Naive thymus-derived CD8-positive, alpha-beta T cell (primary cell): ENCODE data around the gene NTM. TPM values are rescaled to one million over a fixed set of nuclear protein-coding genes. Genes with fewer than 3 reads are reported as not detected.

Experiments
- ATAC-seq, 2 donors: fragments of 150-1000 bp; cut with Tn5 transposase in 1 of 2; sonication (Bioruptor Pico), chemical (Tn5 transposase) in 1 of 2; 1 replicate in 1 of 2; 2 replicates in 1 of 2; pipeline ENCODE4 v1.10.0; 2021; ENCODE audit warnings: mild to moderate bottlenecking in 2 of 2, moderate library complexity in 2 of 2
- POLR2A ChIA-PET: fragments of 350-600 bp; sonication (Branson Sonifier 250); formaldehyde crosslinking; loops from one replicate; lab custom pipeline; 2021; ENCODE audit warnings: antibody characterized with exemption; lab: Charles Lee
- DNase-seq, 10 donors: peaks; one replicate each; pipeline versions ENCODE4 v3.0.0 to v3.0.0-alpha.2; 2020 to 2022
- H3K27ac Mint-ChIP-seq, 10 donors: one replicate each; pipeline ENCODE4 v1.8.0; 2020 to 2022; ENCODE audit warnings: mild to moderate bottlenecking in 10 of 10, mixed read lengths in 10 of 10, moderate library complexity in 4 of 10, inconsistent platforms in 1 of 10
- H3K27me3 Mint-ChIP-seq, 5 donors: one replicate each; pipeline ENCODE4 v1.8.0; 2021 to 2022; ENCODE audit warnings: mixed read lengths in 5 of 5
- H3K36me3 Mint-ChIP-seq, 3 donors: one replicate each; pipeline ENCODE4 v1.8.0; 2020 to 2022; ENCODE audit warnings: mixed read lengths in 3 of 3, mild to moderate bottlenecking in 2 of 3, inconsistent platforms in 1 of 3
- H3K4me1 Mint-ChIP-seq, 4 donors: one replicate each; pipeline ENCODE4 v1.8.0; 2021 to 2022; ENCODE audit warnings: mixed read lengths in 4 of 4
- H3K4me3 Mint-ChIP-seq, 10 donors: one replicate each; pipeline ENCODE4 v1.8.0; 2020 to 2022; ENCODE audit warnings: mild to moderate bottlenecking in 10 of 10, mixed read lengths in 10 of 10, moderate library complexity in 6 of 10, inconsistent platforms in 1 of 10
- H3K9me3 Mint-ChIP-seq, 9 donors: one replicate each; pipeline ENCODE4 v1.8.0; 2020 to 2022; ENCODE audit warnings: mixed read lengths in 9 of 9, mild to moderate bottlenecking in 3 of 9, inconsistent platforms in 1 of 9, moderate library complexity in 1 of 9
- polyA plus RNA-seq, 3 donors: library from polyadenylated mRNA; unstranded; fragments of 300-500 nt; fragmentation: Illumina TruSeq; gene quantifications; one replicate each; pipeline ENCODE4 v1.2.3, GENCODE V29; 2021
- total RNA-seq, 8 experiments: library from RNA in 2 of 8; stranded (reverse) in 2 of 8; gene quantifications; one replicate each; pipeline ENCODE4 v1.2.3 and lab custom pipeline; 2021 to 2026

The NTM gene
- total and polyA plus RNA-seq, 5 experiments from 2014 or later, result not detected

DNA sequence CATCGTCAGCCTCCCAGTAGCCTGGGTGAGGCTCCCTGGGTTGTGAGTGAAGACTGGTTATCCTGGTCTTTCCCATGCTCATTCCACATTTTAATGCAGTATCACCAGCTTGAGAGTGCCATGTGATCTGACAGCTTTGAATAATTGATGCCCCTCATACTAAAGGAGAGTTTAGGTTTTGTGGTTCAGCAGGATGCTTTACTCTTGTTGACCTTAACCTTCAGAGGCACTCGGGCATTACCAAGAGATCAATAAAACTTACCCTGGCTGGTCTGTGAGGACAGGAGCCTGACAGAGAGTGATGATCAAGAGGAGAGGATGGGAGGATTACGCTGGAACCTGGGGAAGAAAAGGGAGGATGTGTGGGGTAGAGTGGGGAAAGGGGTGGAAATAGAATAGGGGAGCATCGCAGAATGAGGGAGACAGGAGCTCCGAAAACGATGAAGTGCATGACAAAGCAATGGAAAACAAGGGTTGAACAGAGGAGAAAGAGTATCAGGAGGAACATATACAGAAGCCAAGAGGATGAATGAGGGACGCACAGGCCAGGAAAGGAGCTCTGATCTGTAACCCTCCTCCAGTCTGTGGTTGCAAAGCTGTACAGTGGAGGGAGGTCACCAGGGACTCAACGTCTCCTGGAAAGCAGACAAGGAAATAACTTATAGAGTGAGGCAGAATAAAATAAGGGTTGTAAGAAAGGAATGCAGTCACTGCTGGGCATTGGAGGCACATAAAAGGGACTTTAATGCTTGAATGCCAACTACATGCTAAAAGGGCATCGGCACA, 594.5 kb downstream of the NTM start:
- POLR2A ChIA-PET, result no interaction called here
- H3K27me3 Mint-ChIP-seq, result peaks cover 0 to 10% (median 0%) of the 10 kb centered on the region in 5 donors
- H3K36me3 Mint-ChIP-seq, result no peaks in the 10 kb centered on the region
- DNase-seq (no peak), ATAC-seq (no peak)
- H3K4me3 Mint-ChIP-seq, result no peak overlapping the region
- H3K4me1 Mint-ChIP-seq, result no peaks in the 10 kb centered on the region
- no peak overlapping the region for H3K27ac Mint-ChIP-seq
- H3K9me3 Mint-ChIP-seq, result peaks cover 0 to 24% (median 0%) of the 10 kb centered on the region in 9 donors

DNA sequence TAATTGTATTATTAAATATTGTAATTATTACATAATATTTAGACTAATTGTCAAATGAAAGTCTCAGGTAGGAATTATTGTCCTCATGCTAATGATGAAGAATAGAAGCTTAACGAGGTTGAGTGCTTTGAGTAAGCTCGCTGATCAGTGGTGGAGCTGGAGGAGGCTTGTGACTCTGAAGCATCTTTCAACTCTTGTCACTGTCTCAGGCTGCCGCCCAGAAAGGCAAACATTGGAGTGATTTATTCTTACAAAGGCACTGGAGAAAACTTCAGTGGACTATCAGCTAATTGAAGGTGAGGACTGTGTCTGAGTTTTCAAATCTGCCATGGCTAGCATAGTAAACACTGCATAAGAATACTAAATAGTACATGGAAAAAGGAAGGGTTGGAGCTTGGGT, 595.1 kb downstream of the NTM start:
- Mint-ChIP-seq H3K9me3 (peaks cover 0 to 28% (median 0%) of the 10 kb centered on the region in 9 donors), H3K27me3 (peaks cover 0 to 10% (median 0%) of the 10 kb centered on the region in 5 donors), H3K27ac (no peak overlapping the region), H3K4me1 (no peaks in the 10 kb centered on the region), H3K4me3 (no peak overlapping the region), H3K36me3 (no peaks in the 10 kb centered on the region)
- POLR2A ChIA-PET, result no interaction called here
- ATAC-seq (no peak), DNase-seq (no peak)

DNA sequence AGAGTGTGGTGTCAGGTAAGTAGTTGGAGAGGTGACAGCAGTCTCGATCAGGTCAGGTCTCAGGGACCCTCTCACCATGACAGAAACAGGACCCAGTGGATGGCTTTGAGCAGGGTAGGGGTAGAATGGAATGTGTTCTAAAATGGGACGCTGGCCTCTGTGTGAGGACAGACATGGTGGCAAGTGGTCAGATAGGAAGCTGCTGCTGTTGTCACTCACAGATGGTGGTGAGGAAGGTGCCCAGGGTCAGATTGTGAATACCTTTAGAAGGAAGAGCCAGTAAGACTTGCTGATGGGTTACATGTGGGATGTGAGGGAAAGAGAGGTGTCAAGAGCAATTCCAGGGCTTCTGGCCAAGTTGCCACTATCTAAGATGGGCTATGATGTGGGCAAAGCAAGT, 596.3 kb downstream of the NTM start:
- Mint-ChIP-seq H3K27me3 (peaks cover 0 to 10% (median 0%) of the 10 kb centered on the region in 5 donors), H3K4me3 (no peak overlapping the region), H3K9me3 (peaks cover 0 to 33% (median 0%) of the 10 kb centered on the region in 9 donors), H3K36me3 (no peaks in the 10 kb centered on the region), H3K27ac (no peak overlapping the region), H3K4me1 (no peaks in the 10 kb centered on the region)
- ATAC-seq (no peak), DNase-seq (no peak)
- POLR2A ChIA-PET, result no interaction called here

DNA sequence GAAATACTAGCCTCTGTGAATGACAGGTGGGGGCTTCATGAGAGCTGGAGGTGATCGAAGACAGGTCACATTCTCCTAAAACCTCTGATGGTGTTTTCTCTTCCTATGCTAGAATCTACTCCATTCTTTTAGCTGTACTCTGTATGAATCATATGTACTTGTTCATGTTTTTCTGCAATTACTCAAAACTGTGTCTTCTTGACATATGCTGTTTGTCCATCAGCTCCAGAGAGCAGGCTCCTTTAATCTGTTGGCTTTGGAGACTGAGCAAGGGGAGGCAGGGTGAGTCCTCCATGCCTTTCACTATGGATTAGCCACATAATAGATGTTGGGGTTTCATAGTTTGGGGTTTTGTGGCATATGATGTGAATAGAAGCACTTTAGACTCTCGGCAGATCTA, 598.8 kb downstream of the NTM start:
- H3K27ac Mint-ChIP-seq, result no peak overlapping the region
- POLR2A ChIA-PET, result no interaction called here
- no peak for ATAC-seq
- H3K27me3 Mint-ChIP-seq, result peaks cover 0 to 10% (median 0%) of the 10 kb centered on the region in 5 donors
- no peaks in the 10 kb centered on the region for H3K4me1 Mint-ChIP-seq
- H3K4me3 Mint-ChIP-seq, result no peak overlapping the region
- H3K9me3 Mint-ChIP-seq, result peaks cover 0 to 33% (median 0%) of the 10 kb centered on the region in 9 donors
- H3K36me3 Mint-ChIP-seq, result no peaks in the 10 kb centered on the region
- DNase-seq, result no peak

DNA sequence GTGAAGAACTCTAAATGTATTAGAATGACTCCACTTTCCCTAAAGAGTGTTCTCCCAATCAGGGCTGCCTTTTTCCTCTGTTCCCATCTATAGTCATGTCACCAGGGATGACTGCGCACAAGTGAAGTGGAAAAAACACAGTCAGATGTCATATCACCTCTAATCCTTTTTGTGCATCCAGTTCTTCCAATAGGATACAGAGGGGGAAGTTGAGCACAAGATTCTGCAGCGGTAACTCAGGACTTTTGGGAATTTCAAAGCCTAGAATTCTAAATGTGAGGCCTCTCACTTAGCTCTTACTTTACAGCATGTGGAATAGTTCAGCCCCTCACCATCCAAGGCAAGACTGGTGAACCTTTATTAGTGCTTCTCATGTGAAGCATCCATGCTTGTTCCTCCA, 602.6 kb downstream of the NTM start:
- ATAC-seq (no peak), DNase-seq (no peak)
- Mint-ChIP-seq H3K9me3 (peaks cover 0 to 21% (median 0%) of the 10 kb centered on the region in 9 donors), H3K27ac (no peak overlapping the region), H3K4me1 (no peaks in the 10 kb centered on the region), H3K4me3 (no peak overlapping the region), H3K27me3 (peaks cover 0 to 13% (median 0%) of the 10 kb centered on the region in 5 donors), H3K36me3 (no peaks in the 10 kb centered on the region)
- POLR2A ChIA-PET, result no interaction called here

DNA sequence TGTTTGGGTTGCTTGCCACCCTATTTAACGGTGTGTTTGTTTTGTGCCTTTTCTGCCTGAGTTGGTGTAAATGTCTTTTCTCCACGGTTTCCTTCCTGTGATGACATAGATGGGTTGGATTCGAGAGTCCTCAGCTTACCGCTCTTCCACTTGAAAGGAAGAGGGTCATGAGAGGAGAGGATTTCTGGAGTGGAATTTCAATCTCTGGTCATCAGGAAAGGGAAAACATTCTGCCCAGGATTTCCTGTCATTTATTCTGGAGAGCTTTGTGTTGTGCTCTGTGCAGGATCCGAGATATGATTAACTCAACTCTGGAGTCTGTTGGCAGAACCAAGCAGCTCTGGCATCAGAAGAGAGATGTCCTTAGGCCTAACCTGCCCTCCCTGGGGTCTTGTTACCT, 605.2 kb downstream of the NTM start:
- Mint-ChIP-seq H3K4me3 (no peak overlapping the region), H3K27ac (no peak overlapping the region), H3K9me3 (peaks cover 0 to 21% (median 3%) of the 10 kb centered on the region in 9 donors), H3K27me3 (peaks cover 0 to 13% (median 0%) of the 10 kb centered on the region in 5 donors), H3K36me3 (no peaks in the 10 kb centered on the region), H3K4me1 (no peaks in the 10 kb centered on the region)
- no peak for ATAC-seq
- POLR2A ChIA-PET, result no interaction called here
- DNase-seq, result no peak

DNA sequence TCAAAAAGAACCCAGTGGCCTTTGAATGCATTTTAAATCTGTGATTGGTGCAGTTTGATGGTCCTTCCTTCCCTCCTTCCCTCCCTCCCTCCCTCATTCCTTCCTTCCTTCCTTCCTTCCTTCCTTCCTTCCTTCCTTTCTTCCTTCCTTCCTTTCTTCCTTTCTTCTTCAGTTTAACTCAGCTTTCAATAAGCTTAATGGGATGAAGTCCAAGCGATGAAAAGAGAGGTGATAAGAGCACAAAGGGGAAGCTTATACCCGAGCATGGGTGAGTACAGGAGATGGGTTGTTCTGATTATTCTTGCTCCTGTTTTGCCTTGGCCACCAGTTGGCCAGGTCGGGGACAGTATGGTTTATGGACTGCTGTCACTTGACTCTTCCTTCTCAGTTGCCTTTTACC, 605.6 kb downstream of the NTM start:
- Mint-ChIP-seq H3K27me3 (peaks cover 0 to 13% (median 0%) of the 10 kb centered on the region in 5 donors), H3K4me1 (no peaks in the 10 kb centered on the region), H3K4me3 (no peak overlapping the region), H3K36me3 (no peaks in the 10 kb centered on the region), H3K27ac (no peak overlapping the region), H3K9me3 (peaks cover 0 to 21% (median 3%) of the 10 kb centered on the region in 9 donors)
- ATAC-seq, result no peak
- POLR2A ChIA-PET, result no interaction called here
- DNase-seq, result no peak

DNA sequence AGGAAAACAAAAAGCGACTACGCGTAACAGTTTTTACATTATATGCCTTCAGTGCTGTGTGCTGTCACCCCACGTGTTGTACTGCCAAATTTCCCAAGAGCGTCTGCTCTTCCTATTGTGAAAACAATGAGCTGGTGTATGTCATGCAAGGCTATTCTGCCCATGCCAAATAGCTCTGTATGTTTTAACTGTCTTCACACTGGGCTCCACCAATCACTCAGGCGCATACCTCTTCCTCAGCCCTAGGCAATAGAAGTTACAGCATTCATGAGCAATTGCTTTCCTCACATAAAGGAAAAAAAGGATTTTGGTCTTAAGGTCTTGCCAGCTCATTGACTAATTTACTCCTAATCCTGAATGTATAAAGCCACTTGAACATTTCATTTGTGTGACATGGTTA, 606.8 kb downstream of the NTM start:
- Mint-ChIP-seq H3K36me3 (no peaks in the 10 kb centered on the region), H3K9me3 (peaks cover 0 to 22% (median 3%) of the 10 kb centered on the region in 9 donors), H3K4me3 (no peak overlapping the region), H3K27me3 (peaks cover 0 to 13% (median 0%) of the 10 kb centered on the region in 5 donors), H3K27ac (no peak overlapping the region), H3K4me1 (no peaks in the 10 kb centered on the region)
- no peak for ATAC-seq
- POLR2A ChIA-PET, result no interaction called here
- no peak for DNase-seq

DNA sequence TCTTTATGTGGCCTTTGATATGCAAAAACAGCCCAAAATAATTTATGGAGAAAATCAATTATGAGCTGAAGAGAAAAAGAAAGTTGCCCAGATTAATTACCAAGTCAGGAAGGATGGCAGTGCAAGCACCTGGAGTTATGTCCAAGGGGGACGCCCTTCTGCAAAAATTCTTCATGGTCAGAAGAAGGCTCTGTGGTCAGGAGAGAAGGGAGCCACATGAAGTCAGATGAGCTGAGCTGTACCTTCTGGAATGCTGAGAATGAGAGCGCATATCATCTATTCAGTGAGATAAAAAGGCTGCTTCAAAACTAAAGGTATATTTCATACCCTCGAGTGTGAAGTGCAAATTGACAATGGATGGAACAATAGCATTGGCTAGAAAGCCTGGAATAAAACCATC, 607.4 kb downstream of the NTM start:
- POLR2A ChIA-PET, result no interaction called here
- no peak for ATAC-seq
- DNase-seq, result no peak
- Mint-ChIP-seq H3K27ac (no peak overlapping the region), H3K36me3 (no peaks in the 10 kb centered on the region), H3K9me3 (peaks cover 0 to 22% (median 3%) of the 10 kb centered on the region in 9 donors), H3K27me3 (peaks cover 0 to 13% (median 0%) of the 10 kb centered on the region in 5 donors), H3K4me3 (no peak overlapping the region), H3K4me1 (no peaks in the 10 kb centered on the region)

DNA sequence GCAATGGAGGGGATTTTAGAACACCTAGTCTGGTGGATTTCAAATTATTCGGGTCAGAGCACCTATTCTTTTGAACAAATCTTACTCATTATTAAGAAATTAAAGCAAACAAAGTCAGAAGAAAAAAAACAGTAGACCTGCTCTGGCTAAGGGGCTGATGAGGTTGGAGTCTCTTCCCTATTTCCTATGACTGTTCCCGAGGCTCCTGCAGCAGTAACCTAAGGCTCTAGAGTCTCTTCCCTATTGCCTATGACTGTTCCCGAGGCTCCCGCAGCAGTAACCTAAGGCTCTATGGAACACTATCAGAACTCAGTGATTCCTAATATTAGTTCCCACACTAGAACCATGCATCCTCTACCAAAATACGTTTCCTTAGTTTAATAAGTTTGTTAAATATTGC, 607.9 kb downstream of the NTM start:
- Mint-ChIP-seq H3K9me3 (peaks cover 0 to 23% (median 3%) of the 10 kb centered on the region in 9 donors), H3K36me3 (no peaks in the 10 kb centered on the region), H3K4me1 (no peaks in the 10 kb centered on the region), H3K27ac (no peak overlapping the region), H3K4me3 (no peak overlapping the region), H3K27me3 (peaks cover 0 to 13% (median 0%) of the 10 kb centered on the region in 5 donors)
- POLR2A ChIA-PET, result no interaction called here
- no peak for DNase-seq
- no peak for ATAC-seq

DNA sequence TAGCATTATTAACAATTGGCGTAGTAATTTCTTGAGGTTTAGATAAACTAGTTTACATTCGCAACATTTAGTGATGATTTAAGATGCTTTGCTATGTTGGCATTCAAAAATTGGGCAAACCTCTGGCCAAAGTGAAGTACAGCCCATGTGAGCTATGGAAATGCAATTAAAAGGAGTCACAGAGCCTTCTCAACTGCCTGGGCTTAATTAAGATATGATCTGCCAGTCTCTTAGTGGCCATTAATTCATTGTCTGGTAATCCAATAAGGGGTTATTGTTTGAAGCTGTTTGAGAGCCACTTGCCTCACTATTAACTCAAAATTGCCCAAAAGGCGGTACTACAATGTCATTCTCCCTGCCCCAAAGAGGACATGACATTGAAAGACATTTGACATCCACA, 608.9 kb downstream of the NTM start:
- H3K4me1 Mint-ChIP-seq, result no peaks in the 10 kb centered on the region
- ATAC-seq, result no peak
- H3K27me3 Mint-ChIP-seq, result peaks cover 0 to 13% (median 0%) of the 10 kb centered on the region in 5 donors
- POLR2A ChIA-PET, result no interaction called here
- H3K4me3 Mint-ChIP-seq, result no peak overlapping the region
- no peak for DNase-seq
- peaks cover 0 to 31% (median 7%) of the 10 kb centered on the region in 9 donors for H3K9me3 Mint-ChIP-seq
- no peaks in the 10 kb centered on the region for H3K36me3 Mint-ChIP-seq
- no peak overlapping the region for H3K27ac Mint-ChIP-seq

DNA sequence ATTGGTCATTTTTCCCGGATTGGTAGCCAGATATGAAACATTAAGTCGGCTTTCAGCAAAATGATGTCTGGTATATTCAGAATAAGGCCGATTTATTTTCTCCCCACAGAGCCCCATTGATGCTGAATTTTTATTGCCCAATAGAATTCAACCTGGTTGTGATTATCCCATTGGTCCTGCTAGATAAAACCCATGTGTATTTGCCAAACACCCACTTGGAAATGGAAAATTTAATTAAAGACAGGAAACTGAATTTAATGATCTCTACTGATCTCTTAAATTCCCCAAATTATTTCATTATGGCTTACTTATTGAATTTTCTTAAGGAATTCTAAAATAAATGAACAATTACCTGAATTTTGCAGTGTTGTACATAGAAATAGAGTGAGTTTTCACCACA, 609.8 kb downstream of the NTM start:
- H3K9me3 Mint-ChIP-seq, result peaks cover 0 to 31% (median 7%) of the 10 kb centered on the region in 9 donors
- ATAC-seq (no peak), DNase-seq (no peak)
- H3K4me1 Mint-ChIP-seq, result no peaks in the 10 kb centered on the region
- no peak overlapping the region for H3K4me3 Mint-ChIP-seq
- H3K27ac Mint-ChIP-seq, result no peak overlapping the region
- H3K27me3 Mint-ChIP-seq, result peaks cover 0 to 13% (median 0%) of the 10 kb centered on the region in 5 donors
- no peaks in the 10 kb centered on the region for H3K36me3 Mint-ChIP-seq
- POLR2A ChIA-PET, result no interaction called here

DNA sequence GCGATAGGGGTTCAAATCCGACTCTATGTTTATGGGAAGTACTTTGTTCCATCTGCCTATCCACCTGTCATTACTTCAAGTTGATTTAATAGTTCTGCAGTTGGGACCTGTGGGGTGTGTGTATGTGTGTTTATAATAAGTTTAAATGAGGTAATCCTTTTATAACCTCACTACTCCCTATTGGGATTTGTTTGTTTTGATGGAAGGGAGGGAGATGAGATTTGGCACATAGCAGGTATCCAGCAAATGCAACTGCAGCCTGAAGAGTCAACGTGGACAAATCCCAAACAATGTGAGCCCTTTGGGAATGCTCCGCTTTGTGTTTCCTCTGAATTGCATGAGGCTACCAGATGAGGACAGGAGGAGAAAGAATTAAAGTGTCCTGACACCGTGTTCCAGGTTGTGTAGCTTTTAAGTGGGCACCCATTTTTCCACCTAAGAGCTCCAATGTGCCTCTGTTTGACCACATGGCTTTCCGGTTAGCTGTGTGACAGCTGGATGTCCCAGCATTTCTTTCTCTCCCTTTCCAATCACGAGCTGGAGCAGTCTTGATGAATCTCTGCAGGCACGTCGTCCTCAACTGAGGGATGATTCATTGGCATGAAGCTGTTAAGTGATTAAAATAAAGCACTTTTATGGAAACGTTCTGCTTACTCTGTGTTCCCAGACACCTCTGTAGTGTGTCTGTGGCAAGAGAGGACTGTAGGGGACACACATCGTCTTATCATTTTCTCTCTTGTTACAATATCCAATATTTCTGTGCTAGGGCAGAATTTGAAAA, 610.7 kb downstream of the NTM start:
- Mint-ChIP-seq H3K27ac (no peak overlapping the region), H3K27me3 (peaks cover 0 to 8% (median 0%) of the 10 kb centered on the region in 5 donors), H3K4me1 (no peaks in the 10 kb centered on the region), H3K4me3 (no peak overlapping the region), H3K36me3 (no peaks in the 10 kb centered on the region), H3K9me3 (peaks cover 0 to 26% (median 10%) of the 10 kb centered on the region in 9 donors)
- ATAC-seq, result no peak
- no peak for DNase-seq
- POLR2A ChIA-PET, result no interaction called here
